ENCODE results near the gene EIF5B. TPM values are rescaled to one million over a fixed set of nuclear protein-coding genes. Genes with fewer than 3 reads are reported as not detected.

The EIF5B gene
- total RNA-seq, 4 donors from 2014 or later = 31.5 to 55.2 (median 34.5) TPM

GRCh38 chr2:99403524-99403923 is 66.3 kb downstream of the EIF5B start:
- 80% methylated on average over 4 of the region's 4 CpGs for WGBS
- no peaks in the 10 kb centered on the region for H3K9me3 ChIP-seq
- H3K27me3 ChIP-seq = no peaks in the 10 kb centered on the region
- DNase-seq (ENCODE audit: low spot score in 2 of 2) = no peak
- peaks cover 4% of the 10 kb centered on the region for H3K4me1 ChIP-seq
- no peak overlapping the region for H3K4me3 ChIP-seq
- peaks cover 90% of the 10 kb centered on the region for H3K36me3 ChIP-seq
- H3K27ac ChIP-seq = no peak overlapping the region
- no peak for TF ChIP-seq POLR2A (IDR thresholded peaks at IDR 0.05)
- TF ChIP-seq, protein P1, sequence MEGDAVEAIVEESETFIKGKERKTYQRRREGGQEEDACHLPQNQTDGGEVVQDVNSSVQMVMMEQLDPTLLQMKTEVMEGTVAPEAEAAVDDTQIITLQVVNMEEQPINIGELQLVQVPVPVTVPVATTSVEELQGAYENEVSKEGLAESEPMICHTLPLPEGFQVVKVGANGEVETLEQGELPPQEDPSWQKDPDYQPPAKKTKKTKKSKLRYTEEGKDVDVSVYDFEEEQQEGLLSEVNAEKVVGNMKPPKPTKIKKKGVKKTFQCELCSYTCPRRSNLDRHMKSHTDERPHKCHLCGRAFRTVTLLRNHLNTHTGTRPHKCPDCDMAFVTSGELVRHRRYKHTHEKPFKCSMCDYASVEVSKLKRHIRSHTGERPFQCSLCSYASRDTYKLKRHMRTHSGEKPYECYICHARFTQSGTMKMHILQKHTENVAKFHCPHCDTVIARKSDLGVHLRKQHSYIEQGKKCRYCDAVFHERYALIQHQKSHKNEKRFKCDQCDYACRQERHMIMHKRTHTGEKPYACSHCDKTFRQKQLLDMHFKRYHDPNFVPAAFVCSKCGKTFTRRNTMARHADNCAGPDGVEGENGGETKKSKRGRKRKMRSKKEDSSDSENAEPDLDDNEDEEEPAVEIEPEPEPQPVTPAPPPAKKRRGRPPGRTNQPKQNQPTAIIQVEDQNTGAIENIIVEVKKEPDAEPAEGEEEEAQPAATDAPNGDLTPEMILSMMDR (IDR thresholded peaks at IDR 0.05) = no peak
- no peak for TF ChIP-seq POLR2AphosphoS5 (IDR thresholded peaks at IDR 0.05)
- TF ChIP-seq EP300 (IDR thresholded peaks at IDR 0.05) = no peak

- Histone ChIP-seq H3K4me1 (peaks cover 4% of the 10 kb centered on the region), H3K4me3 (no peak overlapping the region), H3K36me3 (peaks cover 90% of the 10 kb centered on the region), H3K9me3 (no peaks in the 10 kb centered on the region), H3K27me3 (no peaks in the 10 kb centered on the region), H3K27ac (peak overlapping the region; percentile 35)
- 70% methylated on average over 8 of the region's 8 CpGs for WGBS
- TF ChIP-seq, protein P1 (IDR thresholded peaks at IDR 0.05) = no peak
- TF ChIP-seq POLR2AphosphoS5 (IDR thresholded peaks at IDR 0.05) = no peak
- no peak for TF ChIP-seq EP300 (IDR thresholded peaks at IDR 0.05)
- TF ChIP-seq POLR2A (IDR thresholded peaks at IDR 0.05) = no peak
- no peak for DNase-seq (ENCODE audit: low spot score in 2 of 2)
Measured at GRCh38 chr2:99404039-99404796, 67.0 kb downstream of the EIF5B start.

DNA sequence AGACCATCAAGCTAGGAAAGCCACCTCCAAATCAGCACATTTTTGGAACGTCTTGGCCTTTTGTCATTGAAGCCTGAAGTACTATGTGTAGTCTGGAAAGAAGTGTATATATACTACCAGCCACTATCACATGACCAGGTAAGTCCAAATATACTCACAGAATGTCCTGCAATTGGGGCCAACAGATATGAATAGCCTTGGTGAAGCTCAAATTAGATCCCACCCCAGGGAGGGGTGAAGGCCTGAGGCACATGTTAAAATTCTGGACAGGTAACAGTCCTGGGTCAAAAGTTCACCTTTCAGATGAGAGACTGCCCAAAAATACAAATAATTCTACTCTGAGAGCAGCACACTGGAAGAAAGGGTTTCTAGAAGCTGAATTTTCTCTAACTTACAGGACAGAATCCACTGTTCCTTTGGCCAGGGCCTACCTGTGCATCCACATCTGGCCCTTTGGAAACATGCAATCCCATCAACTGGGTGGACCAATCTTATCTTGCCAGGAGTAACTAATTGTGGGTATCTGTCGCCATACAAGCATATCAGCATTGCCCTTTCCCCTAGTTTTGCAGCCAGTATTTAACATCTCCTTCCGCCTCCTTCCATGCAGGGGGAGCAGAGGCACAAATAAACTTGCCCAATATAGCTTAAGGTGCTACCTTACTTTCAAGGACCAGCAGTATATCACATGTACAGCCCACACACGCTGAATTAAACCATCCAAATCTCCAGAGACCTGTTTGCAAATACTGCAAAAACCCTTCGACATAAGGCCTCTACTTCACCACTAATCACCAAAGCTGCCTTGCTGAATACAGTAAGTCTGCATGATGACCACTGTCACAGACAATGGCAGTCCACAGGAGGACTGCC is 67.8 kb downstream of the EIF5B start:
- Histone ChIP-seq H3K4me3 (no peak overlapping the region), H3K27ac (peak overlapping the region; percentile 35), H3K36me3 (peaks cover 87% of the 10 kb centered on the region), H3K27me3 (no peaks in the 10 kb centered on the region), H3K4me1 (peaks cover 4% of the 10 kb centered on the region), H3K9me3 (no peaks in the 10 kb centered on the region)
- TF ChIP-seq, protein P1 (IDR thresholded peaks at IDR 0.05) = no peak
- TF ChIP-seq EP300 (IDR thresholded peaks at IDR 0.05) (no peak), POLR2A (IDR thresholded peaks at IDR 0.05) (no peak), POLR2AphosphoS5 (IDR thresholded peaks at IDR 0.05) (no peak)
- 80% methylated on average over 4 of the region's 5 CpGs for WGBS
- DNase-seq (ENCODE audit: low spot score in 2 of 2) = no peak

DNA sequence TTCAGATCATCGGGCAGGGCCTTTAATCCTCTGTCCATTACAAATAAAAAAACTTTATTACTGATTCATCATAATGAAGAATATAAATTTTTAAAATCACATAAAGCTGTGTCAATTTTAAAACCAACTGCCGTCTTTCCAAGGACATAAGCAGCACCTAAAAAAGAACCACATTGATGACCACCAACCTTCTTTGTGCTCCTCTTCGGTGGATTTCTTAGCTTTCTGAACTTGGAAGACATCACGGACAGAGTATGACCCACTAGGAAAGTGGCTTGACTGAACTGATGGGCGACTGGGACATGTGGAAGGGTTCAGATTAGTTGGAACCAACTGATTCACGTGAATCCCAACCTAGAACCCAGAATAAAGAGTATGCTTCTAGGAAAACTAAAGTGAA is 68.9 kb downstream of the EIF5B start:
- 87% methylated on average over 6 of the region's 6 CpGs for WGBS
- H3K36me3 ChIP-seq = peaks cover 87% of the 10 kb centered on the region

More for the DNA sequence above, 68.9 kb downstream of the EIF5B start:
- H3K27me3 ChIP-seq = no peaks in the 10 kb centered on the region
- TF ChIP-seq, protein P1 (IDR thresholded peaks at IDR 0.05) = no peak
- TF ChIP-seq POLR2AphosphoS5 (IDR thresholded peaks at IDR 0.05) (no peak), EP300 (IDR thresholded peaks at IDR 0.05) (no peak), POLR2A (IDR thresholded peaks at IDR 0.05) (no peak)
- peaks cover 4% of the 10 kb centered on the region for H3K4me1 ChIP-seq
- no peaks in the 10 kb centered on the region for H3K9me3 ChIP-seq
- H3K27ac ChIP-seq = no peak overlapping the region
- no peak for DNase-seq (ENCODE audit: low spot score in 2 of 2)
- no peak overlapping the region for H3K4me3 ChIP-seq

Data from suprapubic skin (tissue), 4 donors.